LNCAP (cell line): ENCODE results near the gene KCNH3.

Experiments
- CTCF ChIP-seq: fragments of 450-650 bp; IDR thresholded peaks from 2 replicates; pipeline ENCODE4 v1.5.1; 2017; ENCODE audit warnings: mild to moderate bottlenecking

KCNH3 gene

GRCh38 chr12:49555631-49556390 is 17.0 kb downstream of the KCNH3 start:
- no peak for TF ChIP-seq CTCF

- TF ChIP-seq CTCF: no peak
Measured at GRCh38 chr12:49556391-49557186, 17.8 kb downstream of the KCNH3 start.

- TF ChIP-seq CTCF: 0 out of 2 replicates have a peak, but pooled peaks have one; percentile 22
Measured at GRCh38 chr12:49557187-49557916, 18.5 kb downstream of the KCNH3 start.

- peak; percentile 4; the same call in 1 of the 2 replicates for TF ChIP-seq CTCF
Measured at GRCh38 chr12:49557917-49558215, 19.0 kb downstream of the KCNH3 start.

- no peak for TF ChIP-seq CTCF
Measured at GRCh38 chr12:49558526-49558925, 19.7 kb downstream of the KCNH3 start.

- TF ChIP-seq CTCF: no peak
Measured at GRCh38 chr12:49559011-49559675, 20.3 kb downstream of the KCNH3 start.

- TF ChIP-seq CTCF: no peak
Measured at GRCh38 chr12:49560695-49561094, 21.9 kb downstream of the KCNH3 start.
